ENCODE data around the gene WFDC1. TPM values are rescaled to one million over a fixed set of nuclear protein-coding genes. Genes with fewer than 3 reads are reported as not detected.
A peak's percentile ranks its signal among the peaks of the same experiment; 100 is the strongest.

WFDC1 gene
- total and polyA plus RNA-seq, 5 donors, result 0.34 to 1.6 (median 1.1) TPM

GRCh38 chr16:84286578-84287240 is 8.0 kb upstream of the WFDC1 start:
- ATAC-seq (peak; percentile 79 to 91), DNase-seq (peak; percentile 85 to 88 (median 87))
- H3K9me3 ChIP-seq (ENCODE audit: control insufficient read depth, low read length), result no peaks in the 10 kb centered on the region
- peaks cover 3% of the 10 kb centered on the region for H3K4me1 ChIP-seq (ENCODE audit: control insufficient read depth, insufficient read depth, low read length)
- H3K27ac ChIP-seq (ENCODE audit: low read length), result peak overlapping the region; percentile 1
- no peak overlapping the region for H3K4me3 ChIP-seq (ENCODE audit: low read length)
- WGBS, result 43% methylated on average over 16 of the region's 16 CpGs
- H3K27me3 ChIP-seq (ENCODE audit: control insufficient read depth, insufficient read depth), result no peaks in the 10 kb centered on the region
- intact Hi-C loops (cut with DNase I), result no loop called here

DNA sequence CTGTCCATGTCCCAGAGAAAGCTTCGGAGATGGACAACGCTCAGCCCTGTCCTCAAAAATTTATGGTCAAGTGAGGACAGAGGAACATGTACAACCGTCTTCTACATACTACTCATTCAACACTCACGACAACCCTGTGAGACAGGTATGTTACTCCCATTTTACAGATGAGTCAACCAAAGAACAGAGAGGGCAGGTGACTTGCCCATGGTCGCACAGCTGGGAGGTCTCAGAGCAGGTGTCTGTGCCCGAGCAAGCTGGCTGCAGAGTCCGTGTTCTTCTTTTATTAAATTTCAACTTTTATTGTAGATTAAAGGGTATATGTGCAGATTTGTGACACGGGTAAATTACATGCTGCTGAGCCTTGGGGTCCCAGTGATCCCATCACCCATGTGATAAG is 5.8 kb upstream of the WFDC1 start:
- H3K9me3 ChIP-seq (ENCODE audit: control insufficient read depth, low read length), result no peaks in the 10 kb centered on the region
- H3K27me3 ChIP-seq (ENCODE audit: control insufficient read depth, insufficient read depth), result no peaks in the 10 kb centered on the region
- ATAC-seq (no peak), DNase-seq (no peak)
- H3K27ac ChIP-seq (ENCODE audit: low read length), result no peak overlapping the region
- intact Hi-C loops (cut with DNase I), result no loop called here
- peaks cover 3% of the 10 kb centered on the region for H3K4me1 ChIP-seq (ENCODE audit: control insufficient read depth, insufficient read depth, low read length)
- 84% methylated on average over 8 of the region's 8 CpGs for WGBS
- H3K4me3 ChIP-seq (ENCODE audit: low read length), result no peak overlapping the region

DNA sequence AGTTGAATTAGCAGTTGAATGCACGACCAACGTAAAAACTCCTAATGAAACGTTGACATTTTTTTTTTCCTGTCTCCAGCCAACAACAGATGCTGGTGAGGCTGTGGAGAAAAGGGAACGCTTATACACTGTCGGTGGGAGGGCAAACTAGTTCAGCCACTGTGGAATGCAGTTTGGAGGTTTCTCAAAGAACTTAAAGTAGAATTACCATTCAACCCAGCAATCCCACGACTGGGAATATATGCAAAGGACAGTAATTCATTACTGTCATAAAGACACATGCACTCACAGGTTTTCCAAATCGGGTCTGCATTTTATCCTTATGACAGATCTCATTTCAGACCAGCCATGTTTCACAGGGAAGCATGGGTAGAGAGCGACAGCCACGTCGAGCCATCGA is 3.5 kb upstream of the WFDC1 start:
- no peak overlapping the region for H3K27ac ChIP-seq (ENCODE audit: low read length)
- WGBS, result 61% methylated on average over 11 of the region's 11 CpGs
- peaks cover 3% of the 10 kb centered on the region for H3K4me1 ChIP-seq (ENCODE audit: control insufficient read depth, insufficient read depth, low read length)
- H3K27me3 ChIP-seq (ENCODE audit: control insufficient read depth, insufficient read depth), result no peaks in the 10 kb centered on the region
- no peak overlapping the region for H3K4me3 ChIP-seq (ENCODE audit: low read length)
- ATAC-seq (no peak), DNase-seq (no peak)
- intact Hi-C loops (cut with DNase I), result no loop called here
- H3K9me3 ChIP-seq (ENCODE audit: control insufficient read depth, low read length), result no peaks in the 10 kb centered on the region

DNA sequence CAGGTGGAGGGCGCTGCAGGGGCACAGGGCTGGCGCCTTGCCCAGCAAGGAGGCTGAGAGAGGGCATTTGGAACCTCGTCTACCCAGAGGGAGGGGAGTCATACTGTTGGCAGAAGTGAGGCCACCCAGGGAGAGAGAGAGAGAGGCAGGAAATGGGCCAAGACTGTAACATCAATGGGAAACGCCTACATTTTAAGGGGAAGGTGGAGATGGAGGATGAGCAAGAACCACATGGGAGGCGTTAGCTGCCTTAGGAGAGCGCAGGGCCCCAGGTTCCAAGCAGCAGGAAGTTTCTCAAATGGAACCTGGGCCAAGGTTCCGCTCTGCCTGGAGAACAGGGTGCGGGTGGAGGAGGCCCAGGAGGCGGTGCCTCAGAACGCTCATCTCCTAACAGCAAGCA is 2.7 kb upstream of the WFDC1 start:
- Histone ChIP-seq H3K4me1 (ENCODE audit: control insufficient read depth, insufficient read depth, low read length) (no peaks in the 10 kb centered on the region), H3K27me3 (ENCODE audit: control insufficient read depth, insufficient read depth) (no peaks in the 10 kb centered on the region), H3K27ac (ENCODE audit: low read length) (no peak overlapping the region), H3K9me3 (ENCODE audit: control insufficient read depth, low read length) (no peaks in the 10 kb centered on the region), H3K4me3 (ENCODE audit: low read length) (no peak overlapping the region)
- WGBS, result 70% methylated on average over 10 of the region's 10 CpGs
- intact Hi-C loops (cut with DNase I), result no loop called here
- ATAC-seq (no peak), DNase-seq (no peak)

DNA sequence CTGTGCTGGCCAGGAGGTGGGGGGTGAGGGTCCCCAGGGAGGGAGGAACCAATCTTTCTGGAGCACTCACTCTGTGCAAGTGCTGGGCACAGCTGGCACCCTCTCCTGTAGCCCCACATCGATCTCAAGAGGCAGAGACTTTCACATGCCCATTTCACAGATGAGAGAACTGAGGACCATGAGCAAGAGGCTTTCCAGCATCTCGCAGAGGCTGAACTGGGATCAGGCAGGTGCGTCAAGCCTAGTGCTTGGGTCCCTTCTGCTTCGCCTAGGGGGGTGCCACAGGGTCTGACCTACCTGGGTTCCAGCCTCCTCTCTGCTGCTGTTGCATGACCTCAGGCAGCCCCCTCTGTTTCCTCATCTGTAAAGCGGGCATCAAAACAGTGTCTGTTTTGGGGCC is 1.3 kb upstream of the WFDC1 start:
- ATAC-seq (no peak), DNase-seq (no peak)
- Histone ChIP-seq H3K4me1 (ENCODE audit: control insufficient read depth, insufficient read depth, low read length) (no peaks in the 10 kb centered on the region), H3K27ac (ENCODE audit: low read length) (no peak overlapping the region), H3K4me3 (ENCODE audit: low read length) (no peak overlapping the region), H3K27me3 (ENCODE audit: control insufficient read depth, insufficient read depth) (no peaks in the 10 kb centered on the region), H3K9me3 (ENCODE audit: control insufficient read depth, low read length) (no peaks in the 10 kb centered on the region)
- intact Hi-C loops (cut with DNase I), result no loop called here
- WGBS, result 97% methylated on average over 5 of the region's 5 CpGs

DNA sequence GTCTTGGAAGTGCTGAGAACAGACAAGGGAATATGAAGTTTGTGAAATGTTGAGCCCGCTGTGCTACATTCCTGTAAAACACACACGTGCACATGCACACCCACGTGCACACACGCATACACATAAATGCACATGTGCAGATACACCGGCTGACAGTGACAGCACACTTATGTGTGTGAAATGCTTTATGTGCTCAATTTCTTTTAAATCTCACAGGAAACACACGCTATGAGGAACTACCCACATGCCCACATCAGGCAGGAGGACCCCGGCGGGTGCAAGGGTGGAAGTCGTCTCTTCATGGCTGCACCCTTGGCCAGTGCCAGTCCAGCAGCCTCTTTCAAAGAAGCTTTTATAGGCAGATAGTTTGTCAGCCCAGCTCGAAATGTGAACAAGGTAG is 561 bp upstream of the WFDC1 start:
- Histone ChIP-seq H3K4me3 (ENCODE audit: low read length) (no peak overlapping the region), H3K27me3 (ENCODE audit: control insufficient read depth, insufficient read depth) (no peaks in the 10 kb centered on the region), H3K4me1 (ENCODE audit: control insufficient read depth, insufficient read depth, low read length) (no peaks in the 10 kb centered on the region), H3K27ac (ENCODE audit: low read length) (no peak overlapping the region), H3K9me3 (ENCODE audit: control insufficient read depth, low read length) (no peaks in the 10 kb centered on the region)
- ATAC-seq (no peak), DNase-seq (no peak)
- 53% methylated on average over 10 of the region's 10 CpGs for WGBS
- intact Hi-C loops (cut with DNase I), result no loop called here

- H3K4me1 ChIP-seq (ENCODE audit: control insufficient read depth, insufficient read depth, low read length), result no peaks in the 10 kb centered on the region
- DNase-seq, result no peak
- no peaks in the 10 kb centered on the region for H3K9me3 ChIP-seq (ENCODE audit: control insufficient read depth, low read length)
- WGBS, result 39% methylated on average over 14 of the region's 14 CpGs
- H3K4me3 ChIP-seq (ENCODE audit: low read length), result no peak overlapping the region
- no peak overlapping the region for H3K27ac ChIP-seq (ENCODE audit: low read length)
- intact Hi-C loops (cut with DNase I), result no loop called here
- H3K27me3 ChIP-seq (ENCODE audit: control insufficient read depth, insufficient read depth), result no peaks in the 10 kb centered on the region
- ATAC-seq, result no peak
Observed at GRCh38 chr16:84295203-84295860, 654 bp downstream of the WFDC1 start.

DNA sequence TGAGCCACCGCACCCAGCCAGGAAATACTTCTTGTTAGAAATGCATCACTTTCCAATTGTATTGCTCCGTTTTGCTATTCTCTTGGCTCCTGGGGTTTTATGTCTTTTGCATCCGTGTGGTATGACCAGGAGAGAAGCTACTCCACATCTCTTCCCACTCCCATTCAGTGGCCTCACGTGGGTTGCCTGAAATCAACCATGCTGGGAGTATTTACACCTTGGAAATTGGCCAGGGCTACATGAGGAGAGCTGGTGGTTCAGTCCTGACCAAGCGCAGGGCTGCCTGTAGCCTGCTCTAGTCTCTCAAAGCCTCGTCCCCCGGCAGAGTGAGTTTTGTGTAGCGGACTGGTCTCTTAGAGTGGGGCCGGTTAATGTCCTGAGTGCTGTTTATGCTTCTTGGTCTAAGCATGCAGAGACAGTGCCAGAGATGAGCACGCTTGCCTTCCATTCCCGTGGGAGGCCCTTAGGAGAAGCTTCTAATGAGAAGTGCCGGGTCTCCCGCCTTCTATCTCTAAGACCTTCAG is 3.8 kb downstream of the WFDC1 start:
- no peaks in the 10 kb centered on the region for H3K9me3 ChIP-seq (ENCODE audit: control insufficient read depth, low read length)
- H3K4me1 ChIP-seq (ENCODE audit: control insufficient read depth, insufficient read depth, low read length), result no peaks in the 10 kb centered on the region
- H3K27ac ChIP-seq (ENCODE audit: low read length), result no peak overlapping the region
- no peaks in the 10 kb centered on the region for H3K27me3 ChIP-seq (ENCODE audit: control insufficient read depth, insufficient read depth)
- intact Hi-C loops (cut with DNase I), result no loop called here
- no peak for DNase-seq
- no peak for ATAC-seq
- no peak overlapping the region for H3K4me3 ChIP-seq (ENCODE audit: low read length)
- WGBS, result 88% methylated on average over 13 of the region's 13 CpGs

- no peak for DNase-seq
- no peaks in the 10 kb centered on the region for H3K4me1 ChIP-seq (ENCODE audit: control insufficient read depth, insufficient read depth, low read length)
- no peak overlapping the region for H3K4me3 ChIP-seq (ENCODE audit: low read length)
- intact Hi-C loops (cut with DNase I), result no loop called here
- ATAC-seq, result no peak
- H3K27me3 ChIP-seq (ENCODE audit: control insufficient read depth, insufficient read depth), result no peaks in the 10 kb centered on the region
- no peak overlapping the region for H3K27ac ChIP-seq (ENCODE audit: low read length)
- WGBS, result 68% methylated on average over 7 of the region's 7 CpGs
- no peaks in the 10 kb centered on the region for H3K9me3 ChIP-seq (ENCODE audit: control insufficient read depth, low read length)
Observed at GRCh38 chr16:84299734-84300440, 5.2 kb downstream of the WFDC1 start.

GRCh38 chr16:84302111-84302954 is 7.7 kb downstream of the WFDC1 start:
- H3K9me3 ChIP-seq (ENCODE audit: control insufficient read depth, low read length), result no peaks in the 10 kb centered on the region
- no peak overlapping the region for H3K27ac ChIP-seq (ENCODE audit: low read length)
- DNase-seq (no peak), ATAC-seq (peak in 1 of 2 donors; percentile 25)
- 60% methylated on average over 28 of the region's 28 CpGs for WGBS
- intact Hi-C loops (cut with DNase I), result no loop called here
- no peaks in the 10 kb centered on the region for H3K4me1 ChIP-seq (ENCODE audit: control insufficient read depth, insufficient read depth, low read length)
- no peak overlapping the region for H3K4me3 ChIP-seq (ENCODE audit: low read length)
- H3K27me3 ChIP-seq (ENCODE audit: control insufficient read depth, insufficient read depth), result no peaks in the 10 kb centered on the region
